ENCODE results near the gene IRAK4.

Gene IRAK4

GRCh38 chr12:43835656-43836474 is 77.1 kb downstream of the IRAK4 start, which contains the start of gene TMEM117:
TSS of gene TMEM117 (plus strand) at chr12:43836081.
- TF ChIP-seq CTCF (IDR thresholded peaks at IDR 0.05; ENCODE audit: insufficient read depth, missing control alignments) = no peak
- no peak for DNase-seq (ENCODE audit: insufficient read length, low spot score)
- no peak for FAIRE-seq

- DNase-seq (ENCODE audit: insufficient read length, low spot score) (no peak), FAIRE-seq (no peak)
- no peak for TF ChIP-seq CTCF (IDR thresholded peaks at IDR 0.05; ENCODE audit: insufficient read depth, missing control alignments)
These were observed 77.8 kb downstream of the IRAK4 start for GRCh38 chr12:43836475-43836989.
